Ovary (tissue), 9 donors: ENCODE measurements around the gene TCERG1L. TPM values are rescaled to one million over a fixed set of nuclear protein-coding genes. Genes with fewer than 3 reads are reported as not detected.
"Not testable (repeated sequence)": the region's sequence is repeated elsewhere in the genome, so short reads cannot be mapped to it uniquely, and the experiment has no call there.

Experiments used
- DNase-seq, 5 donors: peaks; one replicate each; pipeline ENCODE4 v3.0.0-alpha.2; 2019 to 2020
- H3K27ac ChIP-seq, 2 donors: fragments of 200-600 bp; one replicate each; pipeline versions ENCODE4 v1.5.1 to v1.8.0; 2019 to 2022
- H3K27me3 ChIP-seq: fragments of 200-600 bp; one replicate; pipeline ENCODE4 v1.8.0; 2022
- H3K36me3 ChIP-seq: fragments of 200-600 bp; sonication (generic); one replicate; pipeline ENCODE4 v1.5.1; 2019
- H3K4me1 ChIP-seq: one replicate; pipeline ENCODE4 v1.8.1; 2013; ENCODE audit warnings: mild to moderate bottlenecking, moderate library complexity; ENCODE audit not compliant: insufficient read depth
- H3K4me3 ChIP-seq: fragments of 200-600 bp; sonication (generic); one replicate; pipeline ENCODE4 v1.5.1; 2017
- H3K9me3 ChIP-seq, 2 donors: fragments of 200-600 bp in 1 of 2; sonication (generic) in 1 of 2; one replicate each; pipeline versions ENCODE4 v1.5.1 to v1.8.1; 2013 to 2019; ENCODE audit warnings: mild to moderate bottlenecking in 1 of 2, moderate library complexity in 1 of 2
- EP300 ChIP-seq: sonication (generic); formaldehyde crosslinking; IDR thresholded peaks from one replicate; pipeline ENCODE4 v1.6.1; 2017; ENCODE audit warnings: antibody characterized with exemption
- POLR2A ChIP-seq: fragments of 450-650 bp; IDR thresholded peaks from one replicate; pipeline ENCODE4 v1.6.1; 2017; ENCODE audit warnings: antibody characterized with exemption, mild to moderate bottlenecking, moderate library complexity
- WGBS, 3 donors: extraction: QIAGEN DNeasy Blood & Tissue Kit in 1 of 3; methylation state at CpG; one replicate each; pipeline versions ENCODE4 v1.1.5 to v1.1.7; 2013 to 2017; 5-methylcytosine and 5-hydroxymethylcytosine counted together
- intact Hi-C, 4 donors: fragments of 100-400 bp; cut with DNase I; formaldehyde crosslinking; loops; one replicate each; pipeline versions ENCODE4 v1.11.0 to v1.15.1; 2022 to 2023
- polyA plus RNA-seq, 2 donors: library from polyadenylated mRNA; stranded (reverse); fragments of 200-250 nt in 1 of 2; fragments of 350-450 nt in 1 of 2; fragmentation: Illumina TruSeq in 1 of 2; extraction: RNeasy Lipid Tissue Mini Kit (QIAGEN cat#74804) in 1 of 2; gene quantifications; one replicate each; pipeline ENCODE4 v1.2.3, GENCODE V29; 2013 to 2014
- total RNA-seq, 7 donors: library from RNA; depleted of rRNA in 2 of 7; stranded (reverse); fragments of >200 nt in 2 of 7; fragmentation: NEBNext Ultra II Directional in 3 of 7; extraction: Animal tissue kit (Norgen Biotek cat#: 25700) in 3 of 7; gene quantifications; one replicate each; pipeline versions ENCODE4 v1.1.0 to v1.2.4, GENCODE V29; 2016 to 2023
- TF ChIP-seq, protein P1 (sequence below), 3 donors: fragments of 450-650 bp in 2 of 3; fragments of 200-600 bp in 1 of 3; IDR thresholded peaks; one replicate each; pipeline versions ENCODE4 v1.5.1 to v1.8.0; 2016 to 2022; ENCODE audit warnings: antibody characterized with exemption in 3 of 3, mild to moderate bottlenecking in 1 of 3
- donor health status: DM: no; HTN: no; CAD: no; lungs with moderate emphysema.
- donor health status: DM: no; HTN: no; CAD: no.
- donor health status: Bipolar disorder and iron deficiency.
- donor health status: DM: yes; HTN: yes; CAD: no.
- donor health status: DM: no; HTN: no; CAD: no.
- donor health status: DM: yes; HTN: yes; CAD: no.

The TCERG1L gene
- total and polyA plus RNA-seq, 9 donors = 1.1 to 8.0 (median 1.8) TPM

DNA sequence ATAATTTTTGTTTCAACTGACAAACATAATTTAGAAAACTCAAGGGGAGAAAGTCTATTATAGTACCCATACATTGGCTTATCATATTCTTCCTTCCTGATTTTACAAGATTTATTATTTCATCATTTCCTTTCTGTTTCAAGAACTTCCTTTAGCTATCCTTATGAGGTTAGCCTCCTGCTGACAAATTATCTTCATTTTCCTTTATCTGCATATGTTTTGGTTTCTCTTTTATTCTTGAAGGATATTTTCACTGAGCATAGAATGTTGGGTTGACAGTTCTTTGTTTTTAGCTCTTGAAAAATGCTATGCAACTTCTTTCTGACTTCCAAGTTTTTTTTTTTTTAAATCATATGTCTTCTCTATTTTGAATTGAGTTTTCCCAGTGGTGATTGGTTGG lies 21.3 kb upstream of the TCERG1L start:
- DNase-seq = no peak
- no peak overlapping the region for H3K27ac ChIP-seq
- no peaks in the 10 kb centered on the region for H3K27me3 ChIP-seq
- no peak overlapping the region for H3K4me3 ChIP-seq
- H3K36me3 ChIP-seq = no peaks in the 10 kb centered on the region
- TF ChIP-seq, protein P1, sequence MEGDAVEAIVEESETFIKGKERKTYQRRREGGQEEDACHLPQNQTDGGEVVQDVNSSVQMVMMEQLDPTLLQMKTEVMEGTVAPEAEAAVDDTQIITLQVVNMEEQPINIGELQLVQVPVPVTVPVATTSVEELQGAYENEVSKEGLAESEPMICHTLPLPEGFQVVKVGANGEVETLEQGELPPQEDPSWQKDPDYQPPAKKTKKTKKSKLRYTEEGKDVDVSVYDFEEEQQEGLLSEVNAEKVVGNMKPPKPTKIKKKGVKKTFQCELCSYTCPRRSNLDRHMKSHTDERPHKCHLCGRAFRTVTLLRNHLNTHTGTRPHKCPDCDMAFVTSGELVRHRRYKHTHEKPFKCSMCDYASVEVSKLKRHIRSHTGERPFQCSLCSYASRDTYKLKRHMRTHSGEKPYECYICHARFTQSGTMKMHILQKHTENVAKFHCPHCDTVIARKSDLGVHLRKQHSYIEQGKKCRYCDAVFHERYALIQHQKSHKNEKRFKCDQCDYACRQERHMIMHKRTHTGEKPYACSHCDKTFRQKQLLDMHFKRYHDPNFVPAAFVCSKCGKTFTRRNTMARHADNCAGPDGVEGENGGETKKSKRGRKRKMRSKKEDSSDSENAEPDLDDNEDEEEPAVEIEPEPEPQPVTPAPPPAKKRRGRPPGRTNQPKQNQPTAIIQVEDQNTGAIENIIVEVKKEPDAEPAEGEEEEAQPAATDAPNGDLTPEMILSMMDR (IDR thresholded peaks at IDR 0.05) = no peak
- TF ChIP-seq EP300 = no peak
- TF ChIP-seq POLR2A = no peak
- H3K4me1 ChIP-seq = no peaks in the 10 kb centered on the region
- no peaks in the 10 kb centered on the region for H3K9me3 ChIP-seq
- intact Hi-C loops = no loop called here

DNA sequence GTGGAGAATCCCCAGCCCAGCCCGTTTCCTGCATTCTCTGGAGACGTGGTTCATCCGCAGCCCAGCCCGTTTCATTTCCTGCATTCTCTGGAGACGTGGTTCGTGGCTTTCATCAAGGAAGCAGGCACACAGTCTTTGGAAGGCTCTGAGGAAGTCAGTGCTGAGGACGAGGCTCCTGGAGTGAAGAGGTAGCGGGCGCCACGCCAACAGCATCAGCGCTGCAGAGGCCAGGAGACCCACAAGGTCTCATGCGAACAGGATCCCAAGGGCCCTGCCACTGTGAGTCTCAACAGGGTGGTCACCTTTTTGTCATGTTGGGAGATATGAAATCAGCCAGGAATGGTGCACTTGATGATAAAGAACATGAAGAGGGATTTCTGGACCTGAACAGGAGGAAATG lies 12.4 kb upstream of the TCERG1L start:
- no peaks in the 10 kb centered on the region for H3K27me3 ChIP-seq
- no peaks in the 10 kb centered on the region for H3K9me3 ChIP-seq
- 54 to 60% (median 60%) methylated on average over 12 of the region's 12 CpGs for WGBS, 3 donors
- no peak overlapping the region for H3K27ac ChIP-seq
- H3K4me3 ChIP-seq = no peak overlapping the region
- no peaks in the 10 kb centered on the region for H3K36me3 ChIP-seq
- no peaks in the 10 kb centered on the region for H3K4me1 ChIP-seq
- TF ChIP-seq POLR2A = no peak
- TF ChIP-seq, protein P1 (IDR thresholded peaks at IDR 0.05) = no peak
- TF ChIP-seq EP300 = no peak
- intact Hi-C loops = no loop called here
- DNase-seq = no peak

DNA sequence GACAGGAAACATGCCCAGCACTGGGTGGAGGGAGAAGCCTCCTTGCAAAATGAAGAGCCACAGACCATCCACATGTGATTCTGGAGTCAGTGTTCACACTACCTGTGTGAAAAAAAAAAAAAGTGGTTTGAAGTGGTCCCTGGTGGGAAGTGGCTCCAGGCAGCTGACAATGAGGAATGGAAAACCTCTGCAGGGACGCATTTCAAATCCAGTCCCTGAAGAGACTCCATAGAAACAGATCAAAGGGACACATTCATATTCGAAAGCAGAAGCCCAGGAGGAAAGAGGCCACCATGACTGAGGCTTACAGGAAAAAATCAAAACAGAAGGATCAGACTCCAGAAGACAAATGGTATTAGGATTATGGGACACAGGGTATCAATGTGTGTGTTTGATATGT lies 11.5 kb upstream of the TCERG1L start:
- Histone ChIP-seq H3K27ac (no peak overlapping the region), H3K27me3 (no peaks in the 10 kb centered on the region), H3K36me3 (no peaks in the 10 kb centered on the region), H3K4me3 (no peak overlapping the region), H3K9me3 (no peaks in the 10 kb centered on the region), H3K4me1 (no peaks in the 10 kb centered on the region)
- intact Hi-C loops = no loop called here
- no peak for TF ChIP-seq EP300
- TF ChIP-seq, protein P1 (IDR thresholded peaks at IDR 0.05) = no peak
- no peak for TF ChIP-seq POLR2A
- 65 to 77% (median 66%) methylated on average over 2 of the region's 2 CpGs for WGBS, 3 donors
- no peak for DNase-seq

DNA sequence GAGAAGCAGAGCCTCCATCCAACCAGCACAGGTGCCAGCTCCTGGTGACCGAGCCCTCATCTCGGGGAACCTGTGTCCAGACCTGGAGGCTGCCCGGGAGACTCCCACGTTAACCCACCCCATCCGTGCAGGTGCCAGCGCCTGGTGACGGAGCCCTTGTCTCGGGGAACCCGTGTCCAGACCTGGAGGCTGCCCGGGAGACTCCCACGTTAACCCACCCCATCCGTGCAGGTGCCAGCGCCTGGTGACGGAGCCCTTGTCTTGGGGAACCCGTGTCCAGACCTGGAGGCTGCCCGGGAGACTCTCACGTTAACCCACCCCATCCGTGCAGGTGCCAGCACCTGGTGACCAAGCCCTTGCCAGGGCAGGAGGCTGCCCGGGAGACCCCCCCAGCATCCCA lies 11.1 kb upstream of the TCERG1L start:
- 78 to 86% (median 82%) methylated on average over 14 to 19 of the region's 19 CpGs for WGBS, 3 donors
- H3K4me1 ChIP-seq, H3K36me3 ChIP-seq, H3K27me3 ChIP-seq, intact Hi-C loops, H3K27ac ChIP-seq, H3K9me3 ChIP-seq, H3K4me3 ChIP-seq, DNase-seq: not testable (repeated sequence)

DNA sequence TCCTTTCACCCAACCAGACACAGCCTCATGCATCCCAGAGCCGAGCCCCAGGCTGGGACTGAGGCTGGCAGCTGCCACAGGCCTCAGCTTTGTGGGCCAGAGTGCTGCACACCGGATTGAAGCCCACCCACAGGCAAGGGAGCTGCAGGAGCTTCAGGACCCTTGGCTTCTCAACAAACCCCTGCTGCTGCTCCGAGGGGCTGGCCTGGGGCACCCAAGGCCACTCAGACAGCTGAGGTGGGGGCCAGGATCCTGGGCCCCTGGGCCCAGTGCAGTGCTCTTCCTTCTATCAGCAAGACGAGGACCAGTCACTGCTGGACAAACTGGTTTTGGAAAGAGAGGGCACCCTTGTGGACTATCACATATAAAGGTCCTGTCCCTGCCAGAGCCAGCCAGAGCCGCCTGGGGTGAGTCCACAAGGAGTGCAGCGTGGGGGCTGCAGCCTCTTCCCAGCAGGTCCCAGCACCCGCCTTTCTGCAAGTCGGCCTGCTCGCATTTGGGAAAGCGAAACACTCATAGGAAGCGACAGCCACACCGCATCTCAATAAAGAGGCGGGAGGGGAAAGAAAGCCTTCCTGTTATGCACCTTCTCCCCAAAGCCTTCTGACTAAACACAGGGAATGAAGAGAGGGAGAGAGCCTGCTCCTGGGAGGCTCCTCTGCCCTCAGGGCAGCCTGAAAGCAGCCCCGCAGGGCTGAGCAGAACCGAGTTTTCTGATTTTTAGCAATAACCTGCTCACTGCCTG lies 9.5 kb upstream of the TCERG1L start:
- no peaks in the 10 kb centered on the region for H3K27me3 ChIP-seq
- intact Hi-C loops = no loop called here
- H3K4me1 ChIP-seq = no peaks in the 10 kb centered on the region
- H3K27ac ChIP-seq = no peak overlapping the region
- no peaks in the 10 kb centered on the region for H3K9me3 ChIP-seq
- no peak for DNase-seq
- no peak overlapping the region for H3K4me3 ChIP-seq
- no peaks in the 10 kb centered on the region for H3K36me3 ChIP-seq
- WGBS, 3 donors = 62 to 64% (median 63%) methylated on average over 15 of the region's 15 CpGs
- TF ChIP-seq EP300 (no peak), POLR2A (no peak)
- TF ChIP-seq, protein P1 (IDR thresholded peaks at IDR 0.05) = no peak
